ENCODE data around the gene TPRG1L.

TPRG1L gene

DNA sequence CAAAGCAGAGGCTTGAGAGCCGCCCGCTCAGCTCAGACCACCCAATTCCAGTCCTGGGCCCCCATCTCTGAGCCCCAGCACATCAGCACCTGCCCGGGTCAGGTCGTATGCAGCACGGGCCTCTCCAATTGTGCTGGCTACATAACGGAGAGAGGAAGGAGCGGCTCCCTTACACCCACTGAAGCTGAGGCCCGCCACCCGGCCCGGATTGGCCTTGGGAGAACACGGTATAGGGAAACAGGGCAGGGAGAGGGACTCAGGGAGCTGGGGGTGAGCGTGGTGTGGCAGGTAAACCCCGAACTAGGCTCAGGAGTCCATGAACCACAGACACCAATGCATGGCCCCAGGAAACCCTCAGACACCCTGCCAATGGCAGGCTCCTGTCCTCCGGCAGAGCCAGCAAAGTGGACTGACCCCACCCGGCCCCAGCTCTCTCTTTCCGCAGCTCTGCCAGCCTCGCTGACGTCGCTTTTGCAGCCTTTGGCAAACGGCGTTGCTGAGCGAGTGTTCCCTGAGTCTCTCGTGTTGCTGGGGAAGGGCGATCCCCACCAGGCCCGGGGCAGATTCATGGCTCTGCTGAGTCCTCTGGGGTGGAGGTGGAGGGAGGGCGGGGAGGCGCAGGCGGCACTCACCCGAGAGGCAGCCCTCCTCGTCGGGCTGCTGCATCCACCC, 30.0 kb upstream of the TPRG1L start:
- Histone ChIP-seq H3K9ac (ENCODE audit: low read length) (no peak overlapping the region), H3K27ac (ENCODE audit: low read depth, low read length) (no peak overlapping the region), H3K4me3 (ENCODE audit: low read depth, low read length) (no peak overlapping the region), H3K4me1 (ENCODE audit: control insufficient read depth, insufficient read depth, low read length) (peaks cover 38% of the 10 kb centered on the region), H3K36me3 (ENCODE audit: control insufficient read depth, insufficient read depth, low read length) (no peaks in the 10 kb centered on the region), H3K27me3 (ENCODE audit: control insufficient read depth, insufficient read depth, low read length) (no peaks in the 10 kb centered on the region), H3K9me3 (ENCODE audit: control insufficient read depth, insufficient read depth, low read depth, low read length) (no peaks in the 10 kb centered on the region)

DNA sequence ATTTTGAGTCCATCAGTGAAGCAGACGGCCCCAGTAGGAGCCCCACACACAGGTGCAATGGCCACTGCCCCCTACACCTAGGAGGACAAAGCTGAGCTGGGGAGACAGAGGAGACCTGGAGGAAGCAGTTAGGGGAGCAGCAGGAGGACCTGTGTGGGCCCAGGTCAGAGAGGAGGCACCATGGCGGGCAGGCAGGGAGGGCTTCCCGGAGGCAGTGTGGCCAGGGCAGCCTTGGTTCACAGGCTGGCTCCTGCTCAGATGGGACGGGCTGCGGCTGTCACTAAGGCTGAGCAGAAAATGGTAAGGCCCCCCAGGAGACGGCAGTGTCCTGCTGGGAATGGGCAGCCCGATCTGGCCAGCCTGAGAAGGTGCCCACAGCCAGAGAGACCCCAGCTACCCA, 28.9 kb upstream of the TPRG1L start:
- no peak overlapping the region for H3K9ac ChIP-seq (ENCODE audit: low read length)
- no peak overlapping the region for H3K4me3 ChIP-seq (ENCODE audit: low read depth, low read length)
- no peaks in the 10 kb centered on the region for H3K27me3 ChIP-seq (ENCODE audit: control insufficient read depth, insufficient read depth, low read length)
- no peaks in the 10 kb centered on the region for H3K9me3 ChIP-seq (ENCODE audit: control insufficient read depth, insufficient read depth, low read depth, low read length)
- H3K4me1 ChIP-seq (ENCODE audit: control insufficient read depth, insufficient read depth, low read length): peaks cover 28% of the 10 kb centered on the region
- no peak overlapping the region for H3K27ac ChIP-seq (ENCODE audit: low read depth, low read length)
- H3K36me3 ChIP-seq (ENCODE audit: control insufficient read depth, insufficient read depth, low read length): no peaks in the 10 kb centered on the region

- H3K27ac ChIP-seq (ENCODE audit: low read depth, low read length): 0 out of 2 replicates have a peak overlapping the region, but pooled peaks have one; percentile 51
- H3K36me3 ChIP-seq (ENCODE audit: control insufficient read depth, insufficient read depth, low read length): no peaks in the 10 kb centered on the region
- no peak overlapping the region for H3K4me3 ChIP-seq (ENCODE audit: low read depth, low read length)
- H3K27me3 ChIP-seq (ENCODE audit: control insufficient read depth, insufficient read depth, low read length): no peaks in the 10 kb centered on the region
- peaks cover 28% of the 10 kb centered on the region for H3K4me1 ChIP-seq (ENCODE audit: control insufficient read depth, insufficient read depth, low read length)
- H3K9me3 ChIP-seq (ENCODE audit: control insufficient read depth, insufficient read depth, low read depth, low read length): no peaks in the 10 kb centered on the region
- no peak overlapping the region for H3K9ac ChIP-seq (ENCODE audit: low read length)
Observed at GRCh38 chr1:3596663-3597598, 27.9 kb upstream of the TPRG1L start.

DNA sequence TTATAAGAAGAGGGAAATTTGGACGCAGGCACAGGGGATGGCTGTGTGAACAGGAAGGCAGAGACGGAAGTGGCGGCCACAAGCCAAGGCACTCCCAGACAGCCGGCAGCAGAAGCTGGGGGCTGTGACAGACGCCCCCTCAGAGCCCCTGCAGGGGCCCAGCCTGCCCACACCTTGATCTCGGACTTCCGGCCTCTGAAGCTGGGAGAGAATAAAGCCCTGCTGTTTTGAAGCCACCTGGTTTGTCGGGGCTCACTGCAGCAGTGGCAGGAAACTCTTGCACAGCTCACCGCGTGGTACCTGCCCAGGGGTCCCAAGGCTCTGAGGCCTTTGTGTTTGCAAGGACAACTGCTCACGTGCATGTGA, 27.2 kb upstream of the TPRG1L start:
- H3K4me3 ChIP-seq (ENCODE audit: low read depth, low read length): no peak overlapping the region
- H3K36me3 ChIP-seq (ENCODE audit: control insufficient read depth, insufficient read depth, low read length): no peaks in the 10 kb centered on the region
- no peaks in the 10 kb centered on the region for H3K27me3 ChIP-seq (ENCODE audit: control insufficient read depth, insufficient read depth, low read length)
- H3K27ac ChIP-seq (ENCODE audit: low read depth, low read length): peak overlapping the region; percentile 51; the same call in 1 of the 2 replicates
- H3K4me1 ChIP-seq (ENCODE audit: control insufficient read depth, insufficient read depth, low read length): peaks cover 28% of the 10 kb centered on the region
- H3K9me3 ChIP-seq (ENCODE audit: control insufficient read depth, insufficient read depth, low read depth, low read length): no peaks in the 10 kb centered on the region
- H3K9ac ChIP-seq (ENCODE audit: low read length): no peak overlapping the region

GRCh38 chr1:3598051-3598491, 26.7 kb upstream of the TPRG1L start:
- H3K36me3 ChIP-seq (ENCODE audit: control insufficient read depth, insufficient read depth, low read length): no peaks in the 10 kb centered on the region
- no peak overlapping the region for H3K4me3 ChIP-seq (ENCODE audit: low read depth, low read length)
- H3K27ac ChIP-seq (ENCODE audit: low read depth, low read length): peak overlapping the region; percentile 51
- no peaks in the 10 kb centered on the region for H3K9me3 ChIP-seq (ENCODE audit: control insufficient read depth, insufficient read depth, low read depth, low read length)
- H3K27me3 ChIP-seq (ENCODE audit: control insufficient read depth, insufficient read depth, low read length): no peaks in the 10 kb centered on the region
- H3K9ac ChIP-seq (ENCODE audit: low read length): no peak overlapping the region
- H3K4me1 ChIP-seq (ENCODE audit: control insufficient read depth, insufficient read depth, low read length): peaks cover 25% of the 10 kb centered on the region

DNA sequence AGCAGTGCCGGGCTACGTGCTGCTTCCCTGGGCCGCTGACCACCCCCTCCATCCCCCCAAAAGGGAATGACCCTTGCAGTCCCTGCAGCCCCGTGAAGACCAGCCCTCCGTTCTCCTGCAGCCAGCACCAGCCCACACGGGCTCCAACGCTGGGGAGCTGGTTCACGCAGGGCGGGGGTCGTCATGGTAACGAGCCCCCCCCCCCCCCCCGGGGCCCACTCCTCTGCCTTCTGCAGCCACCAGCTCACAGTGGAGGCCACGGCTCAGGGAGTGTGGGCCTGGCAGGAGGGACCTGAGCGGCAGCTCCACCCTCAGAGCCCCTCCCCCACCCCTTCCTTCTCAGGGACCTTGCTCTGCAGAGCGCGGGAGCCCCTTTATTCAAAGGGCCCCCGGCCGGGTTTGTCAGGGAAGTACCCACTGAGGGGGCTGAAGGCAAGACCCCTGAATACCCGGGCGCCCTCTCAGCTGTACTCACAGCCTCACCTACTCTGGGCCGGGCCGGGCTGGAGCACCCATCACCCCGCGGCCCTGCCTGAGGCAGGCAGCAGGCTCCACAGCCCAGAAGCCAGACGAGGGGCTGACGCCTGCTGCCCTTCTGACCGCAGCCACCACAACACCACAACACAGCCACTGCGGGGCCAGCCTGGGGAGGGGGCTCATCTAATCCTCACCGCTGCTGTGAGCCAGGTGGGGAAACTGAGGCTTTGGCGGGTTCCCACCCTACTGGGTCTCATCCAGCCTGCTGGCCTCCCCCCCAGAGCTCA, 26.1 kb upstream of the TPRG1L start:
- H3K9me3 ChIP-seq (ENCODE audit: control insufficient read depth, insufficient read depth, low read depth, low read length): no peaks in the 10 kb centered on the region
- H3K4me1 ChIP-seq (ENCODE audit: control insufficient read depth, insufficient read depth, low read length): peaks cover 22% of the 10 kb centered on the region
- no peaks in the 10 kb centered on the region for H3K27me3 ChIP-seq (ENCODE audit: control insufficient read depth, insufficient read depth, low read length)
- H3K36me3 ChIP-seq (ENCODE audit: control insufficient read depth, insufficient read depth, low read length): no peaks in the 10 kb centered on the region
- peak overlapping the region; percentile 51 for H3K27ac ChIP-seq (ENCODE audit: low read depth, low read length)
- no peak overlapping the region for H3K4me3 ChIP-seq (ENCODE audit: low read depth, low read length)
- no peak overlapping the region for H3K9ac ChIP-seq (ENCODE audit: low read length)

- Histone ChIP-seq H3K4me1 (ENCODE audit: control insufficient read depth, insufficient read depth, low read length) (peaks cover 21% of the 10 kb centered on the region), H3K4me3 (ENCODE audit: low read depth, low read length) (no peak overlapping the region), H3K9ac (ENCODE audit: low read length) (peak overlapping the region; percentile 23), H3K9me3 (ENCODE audit: control insufficient read depth, insufficient read depth, low read depth, low read length) (peaks cover 3% of the 10 kb centered on the region; the same call in 1 of the 2 replicates), H3K27ac (ENCODE audit: low read depth, low read length) (no peak overlapping the region), H3K27me3 (ENCODE audit: control insufficient read depth, insufficient read depth, low read length) (no peaks in the 10 kb centered on the region), H3K36me3 (ENCODE audit: control insufficient read depth, insufficient read depth, low read length) (no peaks in the 10 kb centered on the region)
Observed at GRCh38 chr1:3599286-3599811, 25.5 kb upstream of the TPRG1L start.

DNA sequence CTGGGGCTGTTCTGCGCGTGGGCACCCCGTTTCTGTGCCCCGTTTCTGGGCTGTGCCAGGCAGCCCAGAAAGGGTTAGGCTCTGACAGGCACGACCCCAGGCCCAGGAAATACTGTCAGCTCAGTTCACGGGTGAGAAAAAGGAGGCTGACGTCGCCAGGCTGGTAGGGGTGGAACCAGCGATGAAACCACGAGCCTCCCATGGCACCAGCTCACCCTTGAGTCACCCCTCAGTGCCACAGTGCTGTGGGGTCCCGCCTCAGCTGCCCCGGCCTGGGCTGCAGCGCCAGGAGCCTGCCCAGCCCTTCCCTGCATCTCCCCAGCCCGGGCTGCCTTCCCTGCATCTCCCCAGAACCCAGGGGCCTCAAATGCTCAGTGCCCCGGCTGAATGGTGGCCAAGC, 25.0 kb upstream of the TPRG1L start:
- Histone ChIP-seq H3K36me3 (ENCODE audit: control insufficient read depth, insufficient read depth, low read length) (no peaks in the 10 kb centered on the region), H3K9me3 (ENCODE audit: control insufficient read depth, insufficient read depth, low read depth, low read length) (peaks cover 6% of the 10 kb centered on the region; the same call in 1 of the 2 replicates), H3K9ac (ENCODE audit: low read length) (no peak overlapping the region), H3K4me1 (ENCODE audit: control insufficient read depth, insufficient read depth, low read length) (peaks cover 21% of the 10 kb centered on the region), H3K27ac (ENCODE audit: low read depth, low read length) (no peak overlapping the region), H3K27me3 (ENCODE audit: control insufficient read depth, insufficient read depth, low read length) (no peaks in the 10 kb centered on the region), H3K4me3 (ENCODE audit: low read depth, low read length) (no peak overlapping the region)

- peaks cover 9% of the 10 kb centered on the region; the same call in 1 of the 2 replicates for H3K9me3 ChIP-seq (ENCODE audit: control insufficient read depth, insufficient read depth, low read depth, low read length)
- H3K9ac ChIP-seq (ENCODE audit: low read length): no peak overlapping the region
- H3K27ac ChIP-seq (ENCODE audit: low read depth, low read length): no peak overlapping the region
Observed at GRCh38 chr1:3600354-3600753, 24.5 kb upstream of the TPRG1L start.

DNA sequence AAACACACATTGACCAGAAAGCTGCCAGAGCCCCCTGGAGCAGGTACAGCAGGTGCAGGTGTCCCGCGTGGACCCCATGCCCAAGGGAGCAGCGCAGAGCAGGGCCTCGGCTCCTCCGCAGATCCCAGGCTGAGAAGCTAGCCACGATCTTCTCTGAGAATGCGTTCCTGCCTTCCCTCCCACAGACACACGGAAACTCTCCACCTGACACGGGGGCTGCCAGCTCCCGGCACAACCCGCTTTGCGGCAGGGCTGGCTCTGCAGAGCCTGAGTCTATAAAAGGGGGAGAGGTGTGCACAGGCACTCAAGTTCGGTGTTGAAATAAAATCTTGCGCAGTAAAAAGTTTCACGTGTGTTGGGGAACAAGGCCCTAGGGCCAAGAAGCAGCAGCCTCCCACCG, 23.1 kb upstream of the TPRG1L start:
- Histone ChIP-seq H3K4me3 (ENCODE audit: low read depth, low read length) (no peak overlapping the region), H3K4me1 (ENCODE audit: control insufficient read depth, insufficient read depth, low read length) (peaks cover 21% of the 10 kb centered on the region), H3K36me3 (ENCODE audit: control insufficient read depth, insufficient read depth, low read length) (no peaks in the 10 kb centered on the region), H3K9me3 (ENCODE audit: control insufficient read depth, insufficient read depth, low read depth, low read length) (peaks cover 9% of the 10 kb centered on the region; the same call in 1 of the 2 replicates), H3K27me3 (ENCODE audit: control insufficient read depth, insufficient read depth, low read length) (no peaks in the 10 kb centered on the region), H3K27ac (ENCODE audit: low read depth, low read length) (no peak overlapping the region), H3K9ac (ENCODE audit: low read length) (no peak overlapping the region)

More at GRCh38 chr1:3600354-3600753, 24.5 kb upstream of the TPRG1L start:
- H3K27me3 ChIP-seq (ENCODE audit: control insufficient read depth, insufficient read depth, low read length): no peaks in the 10 kb centered on the region
- H3K4me1 ChIP-seq (ENCODE audit: control insufficient read depth, insufficient read depth, low read length): peaks cover 21% of the 10 kb centered on the region
- H3K36me3 ChIP-seq (ENCODE audit: control insufficient read depth, insufficient read depth, low read length): no peaks in the 10 kb centered on the region
- no peak overlapping the region for H3K4me3 ChIP-seq (ENCODE audit: low read depth, low read length)
